ENCODE data around the gene HBS1L. TPM values are rescaled to one million over a fixed set of nuclear protein-coding genes. Genes with fewer than 3 reads are reported as not detected.
A peak's percentile ranks its signal among the peaks of the same experiment; 100 is the strongest.

Gene HBS1L
- total and polyA plus RNA-seq, 9 of the 15 experiments (the other 6 are each of a cell fraction or from before 2014, with no cell fraction given): 101 to 199 (median 145) TPM

DNA sequence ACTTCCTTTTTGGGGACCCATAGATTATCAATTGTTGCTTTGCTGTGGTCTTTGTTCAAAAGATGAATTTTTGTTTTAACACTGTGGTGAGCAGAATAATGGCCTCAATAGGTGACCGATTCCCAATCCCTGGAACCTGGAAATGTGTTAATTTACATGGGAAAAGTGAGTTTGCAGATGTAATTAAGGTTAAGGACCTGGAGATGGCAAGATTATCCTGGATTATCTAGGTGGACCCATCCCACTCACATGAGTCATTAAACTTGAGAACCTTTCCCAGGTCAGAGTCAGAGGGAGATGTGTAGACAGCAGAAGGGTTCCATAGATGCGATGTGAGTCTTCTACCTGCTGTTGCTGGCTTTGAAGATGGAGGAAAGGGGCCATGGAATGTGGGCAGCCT is 36.2 kb upstream of the HBS1L start (continued):
- TF ChIP-seq, protein P1, sequence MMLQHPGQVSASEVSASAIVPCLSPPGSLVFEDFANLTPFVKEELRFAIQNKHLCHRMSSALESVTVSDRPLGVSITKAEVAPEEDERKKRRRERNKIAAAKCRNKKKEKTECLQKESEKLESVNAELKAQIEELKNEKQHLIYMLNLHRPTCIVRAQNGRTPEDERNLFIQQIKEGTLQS (IDR thresholded peaks at IDR 0.05): peak; percentile 36; the same call in 1 of the 2 replicates
- TF ChIP-seq, protein P1 (CRISPR knock-in tag; conservative IDR thresholded peaks at IDR 0.05): no peak
- TF ChIP-seq CREB1 (IDR thresholded peaks at IDR 0.05) (0 out of 2 replicates have a peak, but pooled peaks have one; percentile 14), CREB1 (CRISPR knock-in tag; IDR thresholded peaks at IDR 0.05) (no peak), SMARCA4 (IDR thresholded peaks at IDR 0.05) (peak; percentile 54; the same call in 1 of the 2 replicates), SMARCE1 (IDR thresholded peaks at IDR 0.05) (peak; percentile 65), EHMT2 (IDR thresholded peaks at IDR 0.05) (peak; percentile 12; the same call in 1 of the 2 replicates)
- TF ChIP-seq, protein P2, sequence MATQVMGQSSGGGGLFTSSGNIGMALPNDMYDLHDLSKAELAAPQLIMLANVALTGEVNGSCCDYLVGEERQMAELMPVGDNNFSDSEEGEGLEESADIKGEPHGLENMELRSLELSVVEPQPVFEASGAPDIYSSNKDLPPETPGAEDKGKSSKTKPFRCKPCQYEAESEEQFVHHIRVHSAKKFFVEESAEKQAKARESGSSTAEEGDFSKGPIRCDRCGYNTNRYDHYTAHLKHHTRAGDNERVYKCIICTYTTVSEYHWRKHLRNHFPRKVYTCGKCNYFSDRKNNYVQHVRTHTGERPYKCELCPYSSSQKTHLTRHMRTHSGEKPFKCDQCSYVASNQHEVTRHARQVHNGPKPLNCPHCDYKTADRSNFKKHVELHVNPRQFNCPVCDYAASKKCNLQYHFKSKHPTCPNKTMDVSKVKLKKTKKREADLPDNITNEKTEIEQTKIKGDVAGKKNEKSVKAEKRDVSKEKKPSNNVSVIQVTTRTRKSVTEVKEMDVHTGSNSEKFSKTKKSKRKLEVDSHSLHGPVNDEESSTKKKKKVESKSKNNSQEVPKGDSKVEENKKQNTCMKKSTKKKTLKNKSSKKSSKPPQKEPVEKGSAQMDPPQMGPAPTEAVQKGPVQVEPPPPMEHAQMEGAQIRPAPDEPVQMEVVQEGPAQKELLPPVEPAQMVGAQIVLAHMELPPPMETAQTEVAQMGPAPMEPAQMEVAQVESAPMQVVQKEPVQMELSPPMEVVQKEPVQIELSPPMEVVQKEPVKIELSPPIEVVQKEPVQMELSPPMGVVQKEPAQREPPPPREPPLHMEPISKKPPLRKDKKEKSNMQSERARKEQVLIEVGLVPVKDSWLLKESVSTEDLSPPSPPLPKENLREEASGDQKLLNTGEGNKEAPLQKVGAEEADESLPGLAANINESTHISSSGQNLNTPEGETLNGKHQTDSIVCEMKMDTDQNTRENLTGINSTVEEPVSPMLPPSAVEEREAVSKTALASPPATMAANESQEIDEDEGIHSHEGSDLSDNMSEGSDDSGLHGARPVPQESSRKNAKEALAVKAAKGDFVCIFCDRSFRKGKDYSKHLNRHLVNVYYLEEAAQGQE (IDR thresholded peaks at IDR 0.05; ENCODE audit: borderline replicate concordance): peak; percentile 12; the same call in 1 of the 2 replicates
- TF ChIP-seq, protein P2 (CRISPR knock-in tag; IDR thresholded peaks at IDR 0.05; ENCODE audit: low read depth): no peak
- TF ChIP-seq, protein P3, sequence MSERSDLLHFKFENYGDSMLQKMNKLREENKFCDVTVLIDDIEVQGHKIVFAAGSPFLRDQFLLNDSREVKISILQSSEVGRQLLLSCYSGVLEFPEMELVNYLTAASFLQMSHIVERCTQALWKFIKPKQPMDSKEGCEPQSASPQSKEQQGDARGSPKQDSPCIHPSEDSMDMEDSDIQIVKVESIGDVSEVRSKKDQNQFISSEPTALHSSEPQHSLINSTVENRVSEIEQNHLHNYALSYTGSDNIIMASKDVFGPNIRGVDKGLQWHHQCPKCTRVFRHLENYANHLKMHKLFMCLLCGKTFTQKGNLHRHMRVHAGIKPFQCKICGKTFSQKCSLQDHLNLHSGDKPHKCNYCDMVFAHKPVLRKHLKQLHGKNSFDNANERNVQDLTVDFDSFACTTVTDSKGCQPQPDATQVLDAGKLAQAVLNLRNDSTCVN (CRISPR knock-in tag; IDR thresholded peaks at IDR 0.05): no peak
